Measurements from ENCODE around the gene PRKAR2A.
"Not testable (repeated sequence)": the region's sequence is repeated elsewhere in the genome, so short reads cannot be mapped to it uniquely, and the experiment has no call there.

PRKAR2A gene

DNA sequence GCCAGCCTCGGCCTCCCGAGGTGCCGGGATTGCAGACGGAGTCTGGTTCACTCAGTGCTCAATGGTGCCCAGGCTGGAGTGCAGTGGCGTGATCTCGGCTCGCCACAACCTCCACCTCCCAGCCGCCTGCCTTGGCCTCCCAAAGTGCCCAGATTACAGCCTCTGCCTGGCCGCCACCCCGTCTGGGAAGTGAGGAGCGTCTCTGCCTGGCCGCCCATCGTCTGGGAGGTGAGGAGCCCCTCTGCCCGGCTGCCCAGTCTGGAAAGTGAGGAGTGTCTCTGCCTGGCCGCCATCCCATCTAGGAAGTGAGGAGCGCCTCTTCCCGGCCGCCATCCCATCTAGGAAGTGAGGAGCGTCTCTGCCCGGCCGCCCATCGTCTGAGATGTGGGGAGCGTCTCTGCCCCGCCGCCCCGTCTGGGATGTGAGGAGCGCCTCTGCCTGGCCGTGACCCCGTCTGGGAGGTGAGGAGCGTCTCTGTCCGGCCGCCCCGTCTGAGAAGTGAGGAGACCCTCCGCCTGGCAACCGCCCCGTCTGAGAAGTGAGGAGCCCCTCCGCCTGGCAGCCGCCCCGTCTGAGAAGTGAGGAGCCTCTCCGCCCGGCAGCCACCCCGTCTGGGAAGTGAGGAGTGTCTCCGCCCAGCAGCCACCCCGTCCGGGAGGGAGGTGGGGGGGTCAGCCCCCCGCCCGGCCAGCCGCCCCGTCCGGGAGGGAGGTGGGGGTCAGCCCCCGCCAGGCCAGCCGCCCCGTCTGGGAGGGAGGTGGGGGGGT, 113.7 kb downstream of the PRKAR2A start:
- not testable (repeated sequence) for DNase-seq (ENCODE audit: low read depth in 2 of 2)

DNA sequence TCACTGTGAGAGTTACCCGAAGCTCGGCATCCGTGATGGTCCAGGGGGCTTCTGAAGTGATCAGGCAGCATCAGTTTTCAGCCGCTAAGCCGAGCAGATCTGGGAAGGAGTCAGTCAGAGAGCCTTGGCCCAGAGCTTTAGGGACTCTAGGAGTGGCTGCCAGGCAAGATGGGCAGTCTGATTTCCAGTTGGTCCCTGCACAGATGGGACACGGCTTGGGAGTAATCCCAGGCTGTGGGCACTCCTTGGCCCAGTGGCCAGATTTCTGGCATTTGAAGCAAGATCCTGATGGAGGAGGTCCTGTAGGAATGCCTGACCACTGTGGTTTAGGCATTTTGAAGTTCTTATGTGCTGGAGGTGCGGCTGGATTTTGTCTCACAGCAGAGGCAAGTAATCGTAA, 120.2 kb downstream of the PRKAR2A start:
- no peak for DNase-seq (ENCODE audit: low read depth in 2 of 2)

DNA sequence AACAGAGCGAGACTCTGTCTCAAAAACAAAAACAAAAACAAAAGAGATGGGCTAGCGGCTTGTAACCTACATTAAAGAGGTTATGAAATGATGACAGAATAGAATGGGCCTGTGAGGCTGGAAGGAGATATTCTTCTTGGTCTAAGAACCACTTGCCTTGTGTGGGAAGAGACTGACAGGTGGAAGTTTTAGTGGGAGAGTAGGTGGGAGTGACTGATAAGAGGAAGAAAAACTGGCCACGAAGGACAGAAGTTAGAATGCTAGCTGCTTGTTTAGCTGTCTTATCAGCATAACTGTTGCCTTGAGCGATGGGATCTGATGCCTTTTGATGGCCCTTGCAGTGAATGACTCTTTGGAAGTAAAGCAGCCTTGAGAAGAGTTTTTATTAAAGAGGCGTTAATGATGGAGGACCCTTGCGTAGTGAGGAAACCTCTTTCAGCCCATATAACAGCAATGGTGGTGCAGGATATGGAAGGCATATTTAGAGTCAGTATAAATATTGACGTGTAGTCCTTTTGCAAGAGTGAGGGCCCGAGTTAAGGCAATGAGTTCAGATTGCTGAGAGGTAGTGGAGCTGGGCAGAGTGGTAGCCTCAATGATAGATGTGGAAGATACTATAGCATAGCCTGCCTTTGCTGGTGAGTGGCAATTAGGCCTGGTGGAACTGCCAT, 122.4 kb downstream of the PRKAR2A start:
- DNase-seq (ENCODE audit: low read depth in 2 of 2) = not testable (repeated sequence)

DNA sequence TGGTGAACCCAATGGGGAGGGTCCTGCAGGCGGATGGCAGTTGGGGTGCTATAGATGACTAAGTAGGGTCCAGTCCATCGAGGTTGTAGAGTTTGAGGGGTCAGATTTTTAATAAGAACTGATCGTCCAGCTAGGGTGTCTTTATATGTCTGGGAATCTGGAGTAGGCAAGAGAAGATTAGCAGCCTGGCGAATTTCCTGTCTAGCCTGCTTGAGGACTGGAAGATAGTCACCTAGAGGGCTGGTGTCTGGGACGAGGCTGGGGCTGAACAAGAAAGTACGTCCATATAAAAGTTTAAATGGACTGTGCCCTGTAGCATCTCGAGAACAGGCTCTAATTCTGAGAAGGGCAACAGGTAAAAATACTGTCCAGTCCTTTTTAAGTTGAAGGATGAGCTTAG, 123.9 kb downstream of the PRKAR2A start:
- DNase-seq (ENCODE audit: low read depth in 2 of 2) = no peak

DNA sequence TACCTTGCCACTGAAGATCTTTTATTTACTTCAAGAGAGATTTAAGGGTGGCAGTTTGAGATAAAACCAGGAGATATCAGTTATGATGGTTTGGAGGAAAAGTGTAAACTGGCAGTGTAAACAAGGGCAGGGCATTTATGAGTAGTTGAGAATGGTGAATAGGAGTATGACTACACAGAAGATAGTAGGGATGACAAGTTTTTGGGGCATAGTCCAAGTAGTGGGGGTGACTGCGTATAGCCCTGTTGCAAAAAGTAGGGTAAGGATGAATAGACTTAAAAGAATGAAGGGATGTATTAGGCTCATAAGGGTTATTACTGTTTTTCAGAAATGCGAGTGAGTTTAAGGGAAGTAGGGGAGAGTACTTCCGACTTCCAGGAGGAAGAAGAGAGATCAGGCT, 124.4 kb downstream of the PRKAR2A start:
- not testable (repeated sequence) for DNase-seq (ENCODE audit: low read depth in 2 of 2)

DNA sequence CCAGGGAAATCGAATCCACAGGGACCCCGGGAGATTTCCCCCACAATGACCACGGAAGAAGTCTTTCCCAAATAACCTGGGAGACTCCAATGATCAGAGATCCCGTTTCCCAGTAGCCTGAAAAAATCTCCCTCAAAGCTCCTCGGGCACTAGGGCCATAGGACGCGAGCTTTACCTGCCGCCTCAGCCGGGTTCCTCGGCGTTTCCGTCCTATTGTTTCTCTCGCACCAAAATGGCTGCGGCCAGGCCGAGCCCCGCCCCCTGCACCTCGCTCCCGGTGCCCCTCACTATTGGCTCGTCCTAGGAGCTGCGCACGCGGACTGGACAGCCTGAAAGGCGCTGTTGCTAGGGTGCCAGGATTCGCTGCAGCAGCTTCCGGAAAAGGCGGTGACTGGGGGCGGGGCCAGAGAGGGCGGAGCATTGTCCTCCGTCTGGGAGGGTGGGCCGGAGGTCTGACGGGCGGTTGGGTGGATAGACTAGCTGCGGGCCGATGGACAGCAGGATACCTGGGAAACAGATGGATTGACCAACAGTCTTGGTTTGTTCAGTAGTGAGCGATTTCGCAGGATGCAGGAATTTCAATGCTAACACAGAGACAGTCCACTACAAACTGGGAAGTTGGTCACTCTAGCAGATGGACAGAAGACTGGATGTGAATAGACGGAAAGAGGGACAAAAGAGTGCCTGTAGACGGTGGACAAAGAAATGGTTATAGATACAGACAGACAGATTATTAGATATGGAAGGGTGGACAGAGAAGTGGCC, 130.5 kb downstream of the PRKAR2A start, which contains the start of gene IP6K2:
Gene IP6K2 (minus strand): TSS at position 240 of the 765 bp plus-strand sequence. CDS start 21,930 bp downstream, outside the sequence.
- DNase-seq (ENCODE audit: low read depth in 2 of 2) = peak; percentile 95 to 98

DNA sequence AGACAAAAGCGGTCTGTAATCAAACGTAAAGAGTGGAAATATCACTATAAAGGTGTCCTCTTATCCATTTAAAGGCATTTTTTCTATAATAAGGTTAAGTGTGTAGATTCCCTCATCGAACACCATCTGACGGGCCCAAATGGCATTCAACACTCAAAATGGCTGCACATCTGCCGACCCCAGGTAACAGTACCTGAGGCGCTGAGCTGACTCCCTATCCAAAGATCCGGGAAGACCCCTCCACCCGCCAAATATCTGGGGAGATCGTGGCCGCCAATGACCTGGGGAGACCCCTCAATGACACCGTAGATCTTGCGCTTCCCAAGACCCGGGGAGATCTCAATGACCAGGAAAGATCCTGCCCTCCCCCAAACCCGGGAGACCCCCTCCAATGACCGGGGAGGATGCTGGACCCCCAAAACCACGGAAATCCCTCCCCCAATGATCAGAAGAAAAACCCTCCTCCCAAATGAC, 131.1 kb downstream of the PRKAR2A start:
- peak in 1 of 2 donors; percentile 6 for DNase-seq (ENCODE audit: low read depth in 2 of 2)

DNA sequence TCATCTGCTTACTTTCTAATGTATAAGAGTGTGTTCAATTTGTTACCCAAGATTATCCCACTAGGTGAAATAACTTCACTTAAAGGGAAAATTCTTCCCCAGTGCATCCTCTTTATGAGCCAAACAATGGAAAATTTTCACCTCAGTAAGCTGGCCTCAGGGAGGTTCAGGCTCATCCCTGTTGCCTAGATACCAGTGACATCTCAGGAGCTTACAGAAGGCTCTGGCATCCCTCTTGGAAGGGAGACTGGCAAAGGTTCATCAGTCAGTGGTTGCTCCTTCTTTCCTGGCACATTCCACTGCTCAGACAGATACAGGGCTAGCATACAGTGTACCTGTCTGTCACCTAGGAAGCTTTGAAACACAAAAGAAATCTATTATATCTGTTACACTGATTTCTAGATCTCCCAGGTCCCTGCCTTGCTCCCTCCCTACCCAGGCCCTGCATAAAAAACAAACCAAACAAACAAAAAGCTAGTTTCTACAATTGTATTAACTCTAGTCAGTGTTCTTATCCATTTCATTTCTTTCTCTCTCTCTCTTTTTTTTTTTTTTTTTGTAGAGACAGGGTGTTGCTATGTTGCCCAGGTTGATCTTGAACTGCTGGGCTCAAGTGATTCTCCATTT, 132.4 kb downstream of the PRKAR2A start:
- no peak for DNase-seq (ENCODE audit: low read depth in 2 of 2)

DNA sequence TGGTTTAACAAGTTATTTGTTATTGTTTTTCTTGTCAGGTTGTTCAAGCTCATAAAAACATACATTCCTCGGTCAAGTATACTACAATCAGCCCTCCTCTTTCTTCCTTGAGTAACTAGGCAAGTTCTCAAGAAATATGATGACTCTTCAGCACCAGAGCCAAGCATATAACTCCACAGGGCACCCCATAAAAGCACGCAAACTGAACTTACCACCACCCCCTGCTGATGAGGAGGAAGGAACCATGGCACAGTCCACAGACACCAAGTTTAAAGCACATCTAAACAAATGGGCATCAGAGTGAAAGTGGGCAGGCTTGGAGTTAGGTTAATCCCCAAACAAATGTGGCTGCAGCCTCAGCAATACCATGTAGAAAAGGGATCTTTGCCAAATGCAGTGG, 135.9 kb downstream of the PRKAR2A start:
- no peak for DNase-seq (ENCODE audit: low read depth in 2 of 2)

DNA sequence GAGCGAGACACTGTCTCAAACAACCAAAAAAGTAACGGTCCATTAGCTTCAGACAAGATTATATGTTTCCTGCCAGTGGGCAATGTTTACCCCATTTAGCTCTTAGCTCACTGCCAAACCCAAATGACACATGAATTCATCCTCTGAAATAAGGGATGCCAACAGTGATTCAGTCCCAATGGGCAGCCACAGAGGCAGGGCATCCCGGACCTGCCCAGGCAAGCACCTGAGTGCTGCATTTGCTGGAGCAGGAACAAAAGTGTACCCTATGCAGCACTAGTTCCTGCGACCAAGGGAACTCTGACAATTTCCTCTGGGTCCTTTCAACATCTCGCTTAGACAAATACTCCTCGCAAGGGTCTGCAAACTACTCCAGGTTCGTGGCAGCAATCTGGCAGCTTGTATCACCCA, 138.6 kb downstream of the PRKAR2A start:
- no peak for DNase-seq (ENCODE audit: low read depth in 2 of 2)

DNA sequence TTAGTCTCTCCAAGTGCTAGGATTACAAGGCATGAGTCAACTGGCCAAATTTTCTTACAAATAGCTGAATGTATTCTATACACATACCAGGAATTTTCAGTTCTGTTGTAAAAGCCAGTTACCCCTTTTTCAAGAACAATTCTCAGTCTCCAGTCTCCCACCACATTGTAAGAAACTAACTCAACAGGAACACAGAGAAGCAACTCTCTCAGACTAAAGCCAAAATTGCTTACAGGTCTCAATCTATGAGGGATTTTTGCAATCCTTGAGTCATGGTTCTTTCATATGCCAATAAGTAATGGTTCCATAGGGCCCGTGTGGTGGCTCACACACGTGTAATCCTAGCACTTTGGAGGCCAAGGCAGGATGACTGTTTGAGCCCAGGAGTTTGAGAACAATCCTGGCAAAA, 139.2 kb downstream of the PRKAR2A start:
- no peak for DNase-seq (ENCODE audit: low read depth in 2 of 2)

DNA sequence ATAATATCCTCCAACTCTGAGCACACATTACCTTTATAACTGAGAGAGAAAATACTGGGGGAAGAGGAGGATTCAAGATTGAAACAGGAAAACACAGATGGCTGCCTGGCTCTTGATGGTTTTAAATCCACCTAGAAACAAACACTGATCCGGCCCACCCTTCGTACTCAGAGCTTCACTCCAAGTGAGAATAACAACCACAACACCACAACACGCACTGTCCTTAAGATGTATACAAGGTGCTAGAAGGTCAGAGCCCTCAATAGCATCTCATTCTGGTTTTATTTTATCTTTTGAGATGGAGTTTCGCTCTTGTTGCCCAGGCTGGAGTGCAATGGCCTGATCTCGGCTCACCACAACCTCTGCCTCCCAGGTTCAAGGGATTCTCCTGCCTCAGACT, 140.5 kb downstream of the PRKAR2A start:
- no peak for DNase-seq (ENCODE audit: low read depth in 2 of 2)

DNA sequence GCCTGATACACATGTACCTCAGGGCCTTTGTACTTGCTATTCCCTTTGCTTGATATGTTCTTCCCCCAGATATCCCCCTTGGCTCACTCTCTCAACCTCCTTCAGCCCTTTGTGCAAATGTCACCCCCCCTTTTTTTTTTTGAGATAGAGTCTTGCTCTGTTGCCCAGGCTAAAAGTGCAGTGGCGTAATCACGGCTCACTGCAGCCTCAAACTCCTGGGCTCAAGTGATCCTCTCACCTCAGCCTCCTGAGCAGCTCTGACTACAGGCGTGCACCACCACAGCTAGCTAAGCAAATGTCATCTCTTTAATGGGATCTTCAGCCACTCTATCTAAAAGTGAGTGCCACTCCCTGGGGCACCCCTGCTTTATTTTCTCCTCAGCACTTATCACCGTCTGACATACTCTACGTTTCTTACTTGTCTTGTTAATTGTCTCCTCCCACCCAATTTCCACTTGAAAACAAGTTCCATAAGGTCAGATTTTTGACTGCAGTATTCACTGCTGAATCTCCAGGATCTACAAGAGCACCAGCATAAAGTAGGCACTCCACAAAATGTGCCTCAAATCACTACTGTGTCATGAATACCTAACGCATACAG, 145.3 kb downstream of the PRKAR2A start:
- no peak for DNase-seq (ENCODE audit: low read depth in 2 of 2)

DNA sequence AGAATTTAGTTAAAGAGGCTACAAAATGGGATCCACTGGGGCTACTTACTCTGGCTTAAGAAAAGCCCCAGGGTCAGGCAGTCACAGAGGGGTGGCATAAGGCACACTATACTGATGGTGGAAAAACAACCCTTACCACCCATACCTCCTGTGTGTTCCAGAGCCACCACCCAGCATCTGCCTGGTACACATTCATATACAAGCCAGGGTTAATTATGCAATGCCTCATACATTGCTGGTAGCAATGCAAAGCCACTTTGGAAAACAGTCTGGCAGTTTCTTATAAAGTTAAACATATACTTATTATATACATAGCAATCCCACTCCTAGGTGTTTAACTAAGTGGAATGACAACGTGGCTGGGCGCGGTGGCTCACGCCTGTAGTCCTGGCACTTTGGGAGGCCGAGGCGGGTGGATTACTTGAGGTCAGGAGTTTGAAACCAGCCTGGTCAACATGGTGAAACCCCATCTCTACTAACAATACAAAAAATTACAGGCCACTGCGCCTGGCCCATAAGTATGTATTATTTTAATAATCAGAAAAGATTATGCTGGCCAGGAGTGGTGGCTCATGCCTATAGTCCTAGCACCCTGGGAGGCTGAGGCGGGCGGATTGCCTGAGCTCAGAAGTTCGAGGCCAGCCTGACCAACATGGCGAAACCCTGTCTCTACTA, 146.8 kb downstream of the PRKAR2A start:
- no peak for DNase-seq (ENCODE audit: low read depth in 2 of 2)

DNA sequence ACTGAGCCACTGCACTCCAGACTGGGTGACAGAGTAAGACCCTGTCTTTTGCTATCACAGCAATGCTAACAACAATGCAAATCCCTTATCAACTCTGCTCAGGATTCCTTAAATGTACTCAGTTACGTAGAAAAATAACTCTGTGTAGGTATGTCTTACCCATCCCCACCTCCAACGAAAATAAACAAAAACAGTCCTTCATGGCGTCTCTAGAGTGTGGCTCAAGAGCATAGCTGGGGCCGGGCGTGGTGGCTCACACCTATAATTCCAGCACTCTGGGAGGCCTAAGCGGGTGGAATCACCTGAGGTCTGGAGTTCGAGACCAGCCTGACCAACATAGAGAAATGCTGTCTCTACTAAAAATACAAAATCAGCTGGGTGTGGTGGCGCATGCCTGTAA, 148.8 kb downstream of the PRKAR2A start:
- no peak for DNase-seq (ENCODE audit: low read depth in 2 of 2)

DNA sequence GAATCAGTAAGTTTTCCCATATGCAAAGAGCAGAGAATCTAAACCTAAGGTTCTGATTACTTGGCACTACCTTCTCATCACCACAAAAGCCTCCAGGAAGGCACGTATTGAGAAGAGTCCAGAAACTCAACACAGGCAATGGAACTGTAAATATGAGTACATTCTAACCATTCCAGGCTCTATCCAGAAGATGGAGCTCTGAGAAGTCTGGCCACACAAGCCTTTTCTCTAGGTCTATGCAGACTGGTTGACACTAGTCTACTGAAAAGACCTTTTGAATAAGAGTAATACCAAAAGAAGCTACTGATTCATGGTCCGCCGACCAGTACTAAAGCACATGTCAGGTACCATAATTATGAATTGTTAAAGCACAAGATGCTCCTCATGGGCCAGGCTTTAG, 149.7 kb downstream of the PRKAR2A start:
- no peak for DNase-seq (ENCODE audit: low read depth in 2 of 2)

DNA sequence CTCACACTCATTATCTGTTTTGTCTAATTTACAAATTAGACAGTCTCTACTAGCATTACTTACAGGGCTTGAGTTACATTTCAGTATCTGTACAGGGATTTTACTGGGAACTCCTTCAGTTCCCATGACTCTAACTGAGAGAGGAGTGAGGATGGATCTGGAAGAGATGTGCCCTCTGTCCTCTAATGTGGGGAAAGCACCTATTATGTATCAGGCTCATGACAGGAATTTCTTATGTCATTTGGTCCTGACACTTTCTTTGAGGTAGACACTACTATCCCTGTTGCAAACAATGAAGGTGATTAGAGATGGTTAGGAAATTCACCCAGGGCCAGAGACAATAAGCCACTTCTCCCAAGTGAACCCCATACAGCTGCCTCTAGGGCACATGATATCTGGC, 151.1 kb downstream of the PRKAR2A start:
- no peak for DNase-seq (ENCODE audit: low read depth in 2 of 2)

All from stimulated activated CD8-positive, alpha-beta memory T cell treated with anti-CD3 and anti-CD28 coated beads, Interleukin-15, amount 100 ng/mL, for 4 hours (primary cell).